Activated T-cell treated with anti-CD3 and anti-CD28 coated beads, Interleukin-2, amount 50 U/mL, for 72 hours (primary cell): ENCODE measurements around the gene ZFAND3. TPM values are rescaled to one million over a fixed set of nuclear protein-coding genes. Genes with fewer than 3 reads are reported as not detected.
"Not testable (repeated sequence)": the region's sequence is repeated elsewhere in the genome, so short reads cannot be mapped to it uniquely, and the experiment has no call there.

Experiments used
- ATAC-seq, 2 donors: fragments of 150-1000 bp; cut with Tn5 transposase; replicated peaks in 1 of 2; 2 replicates each; pipeline ENCODE4 v1.10.0; 2021; ENCODE audit warnings: moderate library complexity in 2 of 2, mild to moderate bottlenecking in 1 of 2
- DNase-seq, 2 donors: peaks; one replicate each; pipeline ENCODE4 v3.0.0; 2021 to 2022; ENCODE audit warnings: mixed read lengths in 1 of 2
- H3K27ac Mint-ChIP-seq: one replicate; pipeline ENCODE4 v1.8.0; 2022; ENCODE audit warnings: mild to moderate bottlenecking, moderate library complexity, mixed read lengths
- H3K27me3 Mint-ChIP-seq: one replicate; pipeline ENCODE4 v1.8.0; 2022; ENCODE audit warnings: low read depth, mixed read lengths
- H3K36me3 Mint-ChIP-seq, 2 donors: one replicate each; pipeline ENCODE4 v1.8.0; 2022; ENCODE audit warnings: mixed read lengths in 2 of 2, mild to moderate bottlenecking in 1 of 2; ENCODE audit not compliant: insufficient read depth in 2 of 2
- H3K4me1 Mint-ChIP-seq: one replicate; pipeline ENCODE4 v1.8.0; 2022; ENCODE audit warnings: low read depth, mixed read lengths
- H3K4me3 Mint-ChIP-seq, 2 donors: one replicate each; pipeline ENCODE4 v1.8.0; 2022; ENCODE audit warnings: mild to moderate bottlenecking in 2 of 2, mixed read lengths in 2 of 2, moderate library complexity in 2 of 2
- H3K9me3 Mint-ChIP-seq, 2 donors: one replicate each; pipeline ENCODE4 v1.8.0; 2022; ENCODE audit warnings: mixed read lengths in 2 of 2
- total RNA-seq, 2 donors: library from RNA; stranded (reverse); gene quantifications; one replicate each; pipeline ENCODE4 v1.2.3, GENCODE V29; 2022

Gene ZFAND3
- total RNA-seq, 2 donors from 2014 or later, result 93.9 to 114 TPM

- DNase-seq (no peak), ATAC-seq (no peak)
- Mint-ChIP-seq H3K4me3 (no peak overlapping the region), H3K4me1 (peaks cover 40% of the 10 kb centered on the region), H3K36me3 (peaks cover 0 to 1% of the 10 kb centered on the region in 2 donors), H3K9me3 (no peaks in the 10 kb centered on the region), H3K27ac (no peak overlapping the region), H3K27me3 (no peaks in the 10 kb centered on the region)
These were observed 62.8 kb downstream of the ZFAND3 start for GRCh38 chr6:37882292-37882691.

- H3K27me3 Mint-ChIP-seq, result no peaks in the 10 kb centered on the region
- peaks cover 34% of the 10 kb centered on the region for H3K4me1 Mint-ChIP-seq
- peaks cover 0 to 1% of the 10 kb centered on the region in 2 donors for H3K36me3 Mint-ChIP-seq
- ATAC-seq (no peak), DNase-seq (no peak)
- no peaks in the 10 kb centered on the region for H3K9me3 Mint-ChIP-seq
- H3K27ac Mint-ChIP-seq, result no peak overlapping the region
- H3K4me3 Mint-ChIP-seq, result no peak overlapping the region
These were observed 63.3 kb downstream of the ZFAND3 start for GRCh38 chr6:37882724-37883413.

GRCh38 chr6:37884548-37884947, 65.0 kb downstream of the ZFAND3 start:
- Mint-ChIP-seq H3K4me1 (peaks cover 18% of the 10 kb centered on the region), H3K4me3 (no peak overlapping the region), H3K9me3 (no peaks in the 10 kb centered on the region), H3K27ac (no peak overlapping the region), H3K27me3 (no peaks in the 10 kb centered on the region), H3K36me3 (peaks cover 0 to 1% of the 10 kb centered on the region in 2 donors)
- no peak for DNase-seq
- no peak for ATAC-seq

- Mint-ChIP-seq H3K27me3 (no peaks in the 10 kb centered on the region), H3K27ac (no peak overlapping the region), H3K36me3 (peaks cover 0 to 3% of the 10 kb centered on the region in 2 donors), H3K9me3 (peaks cover 0 to 3% of the 10 kb centered on the region in 2 donors), H3K4me3 (no peak overlapping the region), H3K4me1 (peaks cover 21% of the 10 kb centered on the region)
- ATAC-seq (no peak), DNase-seq (no peak)
These were observed 69.5 kb downstream of the ZFAND3 start for GRCh38 chr6:37889051-37889450.

- Mint-ChIP-seq H3K27ac (no peak overlapping the region), H3K4me1 (peaks cover 21% of the 10 kb centered on the region), H3K9me3 (peaks cover 0 to 3% of the 10 kb centered on the region in 2 donors), H3K27me3 (no peaks in the 10 kb centered on the region), H3K4me3 (no peak overlapping the region), H3K36me3 (peaks cover 0 to 6% of the 10 kb centered on the region in 2 donors)
- ATAC-seq (no peak), DNase-seq (no peak)
These were observed 70.0 kb downstream of the ZFAND3 start for GRCh38 chr6:37889486-37889885.

- Mint-ChIP-seq H3K27ac (no peak overlapping the region), H3K27me3 (no peaks in the 10 kb centered on the region), H3K9me3 (peaks cover 3 to 5% of the 10 kb centered on the region in 2 donors), H3K36me3 (peaks cover 0 to 14% of the 10 kb centered on the region in 2 donors), H3K4me1 (peaks cover 13% of the 10 kb centered on the region), H3K4me3 (no peak overlapping the region)
- no peak for DNase-seq
- no peak for ATAC-seq
These were observed 71.5 kb downstream of the ZFAND3 start for GRCh38 chr6:37891072-37891471.

- H3K27ac Mint-ChIP-seq, result no peak overlapping the region
- H3K4me1 Mint-ChIP-seq, result peaks cover 26% of the 10 kb centered on the region
- peaks cover 0 to 14% of the 10 kb centered on the region in 2 donors for H3K36me3 Mint-ChIP-seq
- ATAC-seq, result no peak
- H3K9me3 Mint-ChIP-seq, result peaks cover 3 to 5% of the 10 kb centered on the region in 2 donors
- DNase-seq, result no peak
- H3K27me3 Mint-ChIP-seq, result no peaks in the 10 kb centered on the region
- H3K4me3 Mint-ChIP-seq, result no peak overlapping the region
These were observed 73.7 kb downstream of the ZFAND3 start for GRCh38 chr6:37893257-37893656.

- Mint-ChIP-seq H3K36me3 (peaks cover 0 to 14% of the 10 kb centered on the region in 2 donors), H3K4me1 (peaks cover 27% of the 10 kb centered on the region)
- H3K27me3 Mint-ChIP-seq, DNase-seq, H3K9me3 Mint-ChIP-seq, ATAC-seq, H3K27ac Mint-ChIP-seq, H3K4me3 Mint-ChIP-seq: not testable (repeated sequence)
These were observed 74.2 kb downstream of the ZFAND3 start for GRCh38 chr6:37893734-37894133.

GRCh38 chr6:37894585-37894984, 75.1 kb downstream of the ZFAND3 start:
- ATAC-seq (no peak), DNase-seq (no peak)
- Mint-ChIP-seq H3K27ac (peak overlapping the region; percentile 42), H3K4me1 (peaks cover 27% of the 10 kb centered on the region), H3K27me3 (no peaks in the 10 kb centered on the region), H3K4me3 (no peak overlapping the region), H3K36me3 (peaks cover 0 to 14% of the 10 kb centered on the region in 2 donors), H3K9me3 (peaks cover 3 to 5% of the 10 kb centered on the region in 2 donors)

GRCh38 chr6:37897321-37897720, 77.8 kb downstream of the ZFAND3 start:
- no peak overlapping the region for H3K4me3 Mint-ChIP-seq
- H3K4me1 Mint-ChIP-seq, result peaks cover 33% of the 10 kb centered on the region
- no peaks in the 10 kb centered on the region for H3K27me3 Mint-ChIP-seq
- ATAC-seq (no peak), DNase-seq (no peak)
- H3K27ac Mint-ChIP-seq, result no peak overlapping the region
- peaks cover 2 to 5% of the 10 kb centered on the region in 2 donors for H3K9me3 Mint-ChIP-seq
- H3K36me3 Mint-ChIP-seq, result peaks cover 0 to 14% of the 10 kb centered on the region in 2 donors

- H3K27ac Mint-ChIP-seq, result no peak overlapping the region
- H3K27me3 Mint-ChIP-seq, result no peaks in the 10 kb centered on the region
- ATAC-seq (no peak), DNase-seq (no peak)
- no peak overlapping the region for H3K4me3 Mint-ChIP-seq
- H3K9me3 Mint-ChIP-seq, result peaks cover 0 to 5% of the 10 kb centered on the region in 2 donors
- H3K36me3 Mint-ChIP-seq, result peaks cover 0 to 11% of the 10 kb centered on the region in 2 donors
- peaks cover 29% of the 10 kb centered on the region for H3K4me1 Mint-ChIP-seq
These were observed 78.4 kb downstream of the ZFAND3 start for GRCh38 chr6:37897818-37898515.

GRCh38 chr6:37903351-37904340, 84.1 kb downstream of the ZFAND3 start:
- ATAC-seq, result no peak

GRCh38 chr6:37904590-37904989, 85.1 kb downstream of the ZFAND3 start:
- H3K4me3 Mint-ChIP-seq, result no peak overlapping the region
- H3K4me1 Mint-ChIP-seq, result peaks cover 41% of the 10 kb centered on the region
- no peak for DNase-seq
- no peak overlapping the region for H3K27ac Mint-ChIP-seq
- H3K36me3 Mint-ChIP-seq, result no peaks in the 10 kb centered on the region
- no peak for ATAC-seq
- H3K27me3 Mint-ChIP-seq, result no peaks in the 10 kb centered on the region
- H3K9me3 Mint-ChIP-seq, result no peaks in the 10 kb centered on the region

More at GRCh38 chr6:37903351-37904340, 84.1 kb downstream of the ZFAND3 start:
- Mint-ChIP-seq H3K36me3 (no peaks in the 10 kb centered on the region), H3K27me3 (no peaks in the 10 kb centered on the region), H3K4me1 (peaks cover 32% of the 10 kb centered on the region), H3K4me3 (no peak overlapping the region), H3K27ac (no peak overlapping the region), H3K9me3 (no peaks in the 10 kb centered on the region)
- no peak for DNase-seq
